ENCODE results near the gene GPNMB.
"Not testable (repeated sequence)": the region's sequence is repeated elsewhere in the genome, so short reads cannot be mapped to it uniquely, and the experiment has no call there.

GPNMB gene

GRCh38 chr7:23246555-23246954 lies at the start of gene GPNMB:
GPNMB (plus strand) TSS chr7:23246775; CDS start chr7:23246858, 83 bp downstream.
- peak within 1 kb of the TSS; percentile 86 for H3K4me3 ChIP-seq (ENCODE audit: low read depth, low read length)
- H3K27ac ChIP-seq (ENCODE audit: low read depth, low read length) = peak within 1 kb of the TSS; percentile 68
- peak within 1 kb of the TSS; percentile 98 for H2AFZ ChIP-seq (ENCODE audit: low read length, unreplicated experiment)
- peaks cover 9% of the 10 kb centered on the region for H3K4me1 ChIP-seq (ENCODE audit: control insufficient read depth, insufficient read depth, low read length, unreplicated experiment)
- no peaks in the 10 kb centered on the region for H3K27me3 ChIP-seq (ENCODE audit: insufficient read depth, low read length)
- peaks cover 24% of the 10 kb centered on the region for H3K36me3 ChIP-seq (ENCODE audit: insufficient read depth, low read length)
- H3K79me2 ChIP-seq (ENCODE audit: control insufficient read depth, insufficient read depth, low read length, unreplicated experiment) = peaks cover 22% of the 10 kb centered on the region

GRCh38 chr7:23197745-23198144 lies 48.8 kb upstream of the GPNMB start:
- H2AFZ ChIP-seq (ENCODE audit: low read length, unreplicated experiment); H3K4me1 ChIP-seq (ENCODE audit: control insufficient read depth, insufficient read depth, low read length, unreplicated experiment); H3K27me3 ChIP-seq (ENCODE audit: insufficient read depth, low read length); H3K4me3 ChIP-seq (ENCODE audit: low read depth, low read length); H3K79me2 ChIP-seq (ENCODE audit: control insufficient read depth, insufficient read depth, low read length, unreplicated experiment); H3K27ac ChIP-seq (ENCODE audit: low read depth, low read length); H3K36me3 ChIP-seq (ENCODE audit: insufficient read depth, low read length): not testable (repeated sequence)

- Histone ChIP-seq H3K4me3 (ENCODE audit: low read depth, low read length) (no peak overlapping the region), H3K4me1 (ENCODE audit: control insufficient read depth, insufficient read depth, low read length, unreplicated experiment) (no peaks in the 10 kb centered on the region), H3K36me3 (ENCODE audit: insufficient read depth, low read length) (0 out of 2 replicates have a peak, but pooled peaks cover 5% of the 10 kb centered on the region)
Measured at GRCh38 chr7:23200331-23200730, 46.2 kb upstream of the GPNMB start.

GRCh38 chr7:23204241-23204640 lies 42.3 kb upstream of the GPNMB start:
- Histone ChIP-seq H3K4me1 (ENCODE audit: control insufficient read depth, insufficient read depth, low read length, unreplicated experiment) (no peaks in the 10 kb centered on the region), H3K27ac (ENCODE audit: low read depth, low read length) (no peak overlapping the region), H2AFZ (ENCODE audit: low read length, unreplicated experiment) (no peak overlapping the region), H3K79me2 (ENCODE audit: control insufficient read depth, insufficient read depth, low read length, unreplicated experiment) (no peaks in the 10 kb centered on the region), H3K4me3 (ENCODE audit: low read depth, low read length) (no peak overlapping the region), H3K27me3 (ENCODE audit: insufficient read depth, low read length) (no peaks in the 10 kb centered on the region), H3K36me3 (ENCODE audit: insufficient read depth, low read length) (0 out of 2 replicates have a peak, but pooled peaks cover 2% of the 10 kb centered on the region)

More at GRCh38 chr7:23200331-23200730, 46.2 kb upstream of the GPNMB start:
- no peaks in the 10 kb centered on the region for H3K27me3 ChIP-seq (ENCODE audit: insufficient read depth, low read length)
- H2AFZ ChIP-seq (ENCODE audit: low read length, unreplicated experiment) = no peak overlapping the region
- no peak overlapping the region for H3K27ac ChIP-seq (ENCODE audit: low read depth, low read length)
- H3K79me2 ChIP-seq (ENCODE audit: control insufficient read depth, insufficient read depth, low read length, unreplicated experiment) = no peaks in the 10 kb centered on the region

GRCh38 chr7:23205577-23205908 lies 41.0 kb upstream of the GPNMB start:
- Histone ChIP-seq H3K4me1 (ENCODE audit: control insufficient read depth, insufficient read depth, low read length, unreplicated experiment) (no peaks in the 10 kb centered on the region), H3K4me3 (ENCODE audit: low read depth, low read length) (no peak overlapping the region), H3K79me2 (ENCODE audit: control insufficient read depth, insufficient read depth, low read length, unreplicated experiment) (no peaks in the 10 kb centered on the region), H3K27me3 (ENCODE audit: insufficient read depth, low read length) (no peaks in the 10 kb centered on the region), H3K27ac (ENCODE audit: low read depth, low read length) (no peak overlapping the region), H2AFZ (ENCODE audit: low read length, unreplicated experiment) (no peak overlapping the region), H3K36me3 (ENCODE audit: insufficient read depth, low read length) (0 out of 2 replicates have a peak, but pooled peaks cover 2% of the 10 kb centered on the region)

GRCh38 chr7:23205909-23206767 lies 40.4 kb upstream of the GPNMB start:
- H3K4me3 ChIP-seq (ENCODE audit: low read depth, low read length) = no peak overlapping the region
- no peaks in the 10 kb centered on the region for H3K4me1 ChIP-seq (ENCODE audit: control insufficient read depth, insufficient read depth, low read length, unreplicated experiment)
- no peak overlapping the region for H2AFZ ChIP-seq (ENCODE audit: low read length, unreplicated experiment)
- H3K36me3 ChIP-seq (ENCODE audit: insufficient read depth, low read length) = 0 out of 2 replicates have a peak, but pooled peaks cover 2% of the 10 kb centered on the region
- H3K79me2 ChIP-seq (ENCODE audit: control insufficient read depth, insufficient read depth, low read length, unreplicated experiment) = no peaks in the 10 kb centered on the region
- no peaks in the 10 kb centered on the region for H3K27me3 ChIP-seq (ENCODE audit: insufficient read depth, low read length)
- H3K27ac ChIP-seq (ENCODE audit: low read depth, low read length) = no peak overlapping the region

- no peaks in the 10 kb centered on the region for H3K4me1 ChIP-seq (ENCODE audit: control insufficient read depth, insufficient read depth, low read length, unreplicated experiment)
- H3K36me3 ChIP-seq (ENCODE audit: insufficient read depth, low read length) = 0 out of 2 replicates have a peak, but pooled peaks cover 2% of the 10 kb centered on the region
- no peak overlapping the region for H3K4me3 ChIP-seq (ENCODE audit: low read depth, low read length)
- no peak overlapping the region for H2AFZ ChIP-seq (ENCODE audit: low read length, unreplicated experiment)
- no peaks in the 10 kb centered on the region for H3K79me2 ChIP-seq (ENCODE audit: control insufficient read depth, insufficient read depth, low read length, unreplicated experiment)
- no peak overlapping the region for H3K27ac ChIP-seq (ENCODE audit: low read depth, low read length)
- no peaks in the 10 kb centered on the region for H3K27me3 ChIP-seq (ENCODE audit: insufficient read depth, low read length)
Measured at GRCh38 chr7:23207021-23207420, 39.6 kb upstream of the GPNMB start.

- no peaks in the 10 kb centered on the region for H3K27me3 ChIP-seq (ENCODE audit: insufficient read depth, low read length)
- no peak overlapping the region for H2AFZ ChIP-seq (ENCODE audit: low read length, unreplicated experiment)
- H3K4me1 ChIP-seq (ENCODE audit: control insufficient read depth, insufficient read depth, low read length, unreplicated experiment) = no peaks in the 10 kb centered on the region
- H3K27ac ChIP-seq (ENCODE audit: low read depth, low read length) = no peak overlapping the region
- H3K4me3 ChIP-seq (ENCODE audit: low read depth, low read length) = no peak overlapping the region
- no peaks in the 10 kb centered on the region for H3K79me2 ChIP-seq (ENCODE audit: control insufficient read depth, insufficient read depth, low read length, unreplicated experiment)
- H3K36me3 ChIP-seq (ENCODE audit: insufficient read depth, low read length) = 0 out of 2 replicates have a peak, but pooled peaks cover 2% of the 10 kb centered on the region
Measured at GRCh38 chr7:23207884-23208283, 38.7 kb upstream of the GPNMB start.

- Histone ChIP-seq H3K79me2 (ENCODE audit: control insufficient read depth, insufficient read depth, low read length, unreplicated experiment) (no peaks in the 10 kb centered on the region), H3K4me1 (ENCODE audit: control insufficient read depth, insufficient read depth, low read length, unreplicated experiment) (no peaks in the 10 kb centered on the region), H3K36me3 (ENCODE audit: insufficient read depth, low read length) (0 out of 2 replicates have a peak, but pooled peaks cover 2% of the 10 kb centered on the region), H3K4me3 (ENCODE audit: low read depth, low read length) (no peak overlapping the region), H3K27ac (ENCODE audit: low read depth, low read length) (no peak overlapping the region), H3K27me3 (ENCODE audit: insufficient read depth, low read length) (no peaks in the 10 kb centered on the region), H2AFZ (ENCODE audit: low read length, unreplicated experiment) (no peak overlapping the region)
Measured at GRCh38 chr7:23208316-23208715, 38.3 kb upstream of the GPNMB start.

GRCh38 chr7:23210506-23210905 lies 36.1 kb upstream of the GPNMB start:
- Histone ChIP-seq H3K27me3 (ENCODE audit: insufficient read depth, low read length) (no peaks in the 10 kb centered on the region), H3K79me2 (ENCODE audit: control insufficient read depth, insufficient read depth, low read length, unreplicated experiment) (no peaks in the 10 kb centered on the region), H3K4me1 (ENCODE audit: control insufficient read depth, insufficient read depth, low read length, unreplicated experiment) (no peaks in the 10 kb centered on the region), H3K36me3 (ENCODE audit: insufficient read depth, low read length) (no peaks in the 10 kb centered on the region), H3K27ac (ENCODE audit: low read depth, low read length) (no peak overlapping the region), H2AFZ (ENCODE audit: low read length, unreplicated experiment) (no peak overlapping the region), H3K4me3 (ENCODE audit: low read depth, low read length) (no peak overlapping the region)

GRCh38 chr7:23211589-23211988 lies 35.0 kb upstream of the GPNMB start:
- Histone ChIP-seq H3K4me1 (ENCODE audit: control insufficient read depth, insufficient read depth, low read length, unreplicated experiment) (no peaks in the 10 kb centered on the region), H3K27me3 (ENCODE audit: insufficient read depth, low read length) (no peaks in the 10 kb centered on the region), H2AFZ (ENCODE audit: low read length, unreplicated experiment) (no peak overlapping the region), H3K36me3 (ENCODE audit: insufficient read depth, low read length) (no peaks in the 10 kb centered on the region), H3K4me3 (ENCODE audit: low read depth, low read length) (no peak overlapping the region), H3K79me2 (ENCODE audit: control insufficient read depth, insufficient read depth, low read length, unreplicated experiment) (no peaks in the 10 kb centered on the region), H3K27ac (ENCODE audit: low read depth, low read length) (no peak overlapping the region)

Measured in ACC112 (cell line).